Glomerular endothelial cell (primary cell): ENCODE data around the gene AHCYL2. TPM values are rescaled to one million over a fixed set of nuclear protein-coding genes. Genes with fewer than 3 reads are reported as not detected.
"Not testable (repeated sequence)": the region's sequence is repeated elsewhere in the genome, so short reads cannot be mapped to it uniquely, and the experiment has no call there.

Source experiments
- DNase-seq: peaks from one replicate; pipeline ENCODE4 v3.0.0-alpha.2; 2011; ENCODE audit warnings: low read depth, low spot score; ENCODE audit errors: extremely low read depth
- total RNA-seq: library from RNA; depleted of rRNA; stranded (reverse); fragments of >200 nt; gene quantifications from 2 replicates; pipeline ENCODE4 v1.2.3, GENCODE V29; 2015

AHCYL2 gene
- total RNA-seq, 1 donor from 2014 or later, result 12.1 TPM

DNA sequence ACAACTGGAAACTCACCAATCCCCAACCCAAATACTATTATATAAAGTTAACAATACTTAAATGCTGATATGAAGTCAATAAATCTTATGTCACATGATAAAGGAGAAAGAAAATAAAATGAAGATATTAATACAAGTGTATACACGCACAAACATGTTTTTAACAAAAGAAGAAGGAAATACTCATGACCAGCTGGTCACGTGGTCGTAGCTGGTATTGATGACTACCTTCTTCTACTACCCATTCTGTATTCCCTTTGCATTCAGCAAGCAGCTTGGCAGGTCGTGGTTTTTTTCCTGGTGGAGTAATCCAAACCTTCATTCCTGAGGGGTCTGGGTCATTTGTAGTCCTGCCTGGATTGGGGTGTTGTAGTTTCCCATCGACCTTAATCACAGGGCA is 219.9 kb downstream of the AHCYL2 start:
- DNase-seq, result not testable (repeated sequence)

DNA sequence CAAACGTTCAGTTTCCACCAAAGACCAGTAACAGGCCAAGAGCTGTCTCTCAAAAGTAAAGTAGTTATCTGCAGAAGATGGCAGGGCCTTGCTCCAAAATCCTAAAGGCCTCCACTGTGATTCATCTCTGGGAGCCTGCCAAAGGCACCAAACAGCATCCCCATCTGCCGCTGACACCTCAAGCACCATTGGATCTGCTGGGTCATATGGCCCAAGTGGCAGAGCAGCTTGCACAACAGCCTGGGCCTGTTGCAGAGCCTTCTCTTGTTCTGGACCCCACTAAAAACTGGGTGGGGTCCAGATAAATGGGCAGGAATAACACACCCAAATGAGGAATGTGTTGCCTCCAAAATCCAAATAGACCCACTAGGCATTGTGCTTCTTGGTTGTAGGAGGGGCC is 222.1 kb downstream of the AHCYL2 start:
- DNase-seq, result not testable (repeated sequence)

- DNase-seq, result not testable (repeated sequence)
Measured at GRCh38 chr7:129447445-129447844, 222.6 kb downstream of the AHCYL2 start.

DNA sequence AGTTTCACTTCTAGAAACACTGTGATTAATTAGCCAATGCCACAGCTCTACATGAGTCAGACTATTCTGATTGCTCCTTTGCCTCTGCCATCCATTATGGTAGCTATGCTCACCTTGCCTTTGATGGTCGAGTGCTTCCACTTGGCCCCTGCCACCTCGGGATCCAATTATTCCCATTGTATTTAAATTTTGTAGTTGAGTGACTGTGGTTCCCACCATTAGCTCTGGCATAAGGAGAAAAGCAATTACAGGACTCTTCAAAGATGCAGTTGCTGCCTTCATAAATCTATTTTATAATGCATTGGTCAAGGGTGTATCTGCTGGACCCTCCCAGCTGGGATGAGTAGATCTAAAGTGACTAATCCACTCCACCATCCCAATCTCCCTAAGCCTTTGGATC is 223.8 kb downstream of the AHCYL2 start:
- not testable (repeated sequence) for DNase-seq

DNA sequence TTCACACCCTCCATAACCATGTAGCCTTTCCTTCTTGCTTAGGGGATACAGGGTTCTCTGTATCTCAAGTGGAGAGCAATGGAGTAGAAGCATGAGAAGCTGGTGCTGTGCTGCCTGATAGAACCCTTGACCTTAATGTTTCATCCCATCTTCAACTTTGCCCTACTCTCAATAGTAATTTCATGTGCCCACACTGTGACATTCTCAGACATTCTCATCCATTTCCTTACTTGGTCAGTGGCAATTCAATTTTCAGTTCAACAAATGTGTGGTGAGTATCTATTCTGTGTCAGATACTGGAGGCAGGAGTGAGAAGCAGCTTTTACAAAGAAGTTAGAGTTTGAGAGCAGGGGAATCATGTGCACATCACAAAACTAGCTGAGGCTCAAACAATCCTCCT is 225.5 kb downstream of the AHCYL2 start:
- no peak for DNase-seq

GRCh38 chr7:129452589-129453231 is 227.9 kb downstream of the AHCYL2 start:
- DNase-seq, result no peak

DNA sequence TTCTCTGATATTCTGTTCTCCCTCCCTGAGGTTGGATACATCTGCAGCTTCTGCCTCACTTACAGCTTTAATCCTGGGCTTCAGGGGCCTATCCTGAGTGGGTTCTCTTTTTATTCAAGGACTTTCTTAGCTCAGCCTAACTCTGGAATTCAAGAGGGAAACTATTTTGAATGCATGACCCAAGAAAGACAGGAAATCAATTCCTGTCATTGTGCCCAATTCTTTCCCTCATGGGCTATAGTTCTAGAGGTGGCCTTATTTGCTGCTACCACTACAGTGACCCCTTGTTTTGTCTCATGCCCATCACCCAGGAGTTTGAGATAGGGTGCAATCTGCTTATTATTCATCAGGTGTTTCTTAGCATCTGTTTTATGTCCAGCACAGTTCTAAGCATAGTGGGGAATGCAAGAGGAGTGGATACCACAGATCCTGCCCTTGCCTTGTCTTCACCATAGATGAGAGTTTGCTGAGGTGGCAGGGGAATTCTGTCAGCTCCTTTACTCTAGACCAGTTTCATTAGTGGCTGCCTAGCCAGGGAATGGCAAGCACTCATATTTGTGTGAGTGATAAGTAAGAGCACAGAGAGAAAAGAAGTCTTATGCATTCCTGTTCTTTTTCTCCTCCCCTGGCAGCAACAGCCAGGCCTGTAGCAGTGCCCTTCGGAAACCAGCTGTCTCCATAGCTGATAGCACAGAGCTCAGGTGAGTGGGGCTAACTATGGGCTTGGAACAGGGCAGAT is 228.8 kb downstream of the AHCYL2 start:
- DNase-seq, result no peak

GRCh38 chr7:129454249-129454551 is 229.4 kb downstream of the AHCYL2 start:
- DNase-seq, result no peak

- no peak for DNase-seq
Measured at GRCh38 chr7:129456421-129456820, 231.6 kb downstream of the AHCYL2 start.

DNA sequence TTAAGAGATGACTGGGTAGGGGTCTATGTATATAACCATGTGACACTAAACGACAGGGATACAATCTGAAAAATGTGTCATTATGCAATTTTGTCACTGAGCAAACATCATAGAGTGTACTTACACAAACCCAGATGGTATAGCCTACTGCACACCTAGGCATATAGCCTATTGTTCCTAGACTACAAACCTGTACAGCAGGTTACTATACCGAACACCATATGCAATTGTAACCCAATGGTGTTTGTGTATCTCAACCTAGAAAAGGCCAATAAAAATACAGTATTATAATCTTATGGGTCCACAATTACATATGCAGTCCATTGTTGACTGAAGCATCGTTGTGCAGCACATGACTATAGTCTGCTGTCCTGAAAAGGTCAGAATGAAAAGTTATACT is 232.3 kb downstream of the AHCYL2 start:
- DNase-seq, result no peak

DNA sequence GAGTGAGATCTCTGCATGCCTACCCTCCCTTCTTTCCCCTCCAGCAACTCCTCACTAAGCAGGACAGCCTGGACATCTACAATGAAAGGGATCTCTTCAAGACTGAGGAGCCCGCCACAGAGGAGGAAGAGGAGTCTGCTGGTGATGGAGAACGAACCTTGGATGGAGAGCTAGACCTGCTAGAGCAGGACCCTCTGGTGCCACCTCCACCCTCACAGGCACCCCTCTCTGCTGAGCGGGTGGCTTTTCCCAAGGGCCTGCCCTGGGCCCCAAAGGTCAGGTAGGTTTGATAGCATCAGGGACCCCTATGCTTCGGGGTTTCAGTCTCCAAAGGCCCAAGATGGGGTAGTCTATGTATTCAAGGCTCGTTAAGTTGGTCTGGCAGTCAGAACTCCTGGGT is 233.3 kb downstream of the AHCYL2 start:
- DNase-seq, result no peak

- no peak for DNase-seq
Measured at GRCh38 chr7:129461809-129462208, 237.0 kb downstream of the AHCYL2 start.

DNA sequence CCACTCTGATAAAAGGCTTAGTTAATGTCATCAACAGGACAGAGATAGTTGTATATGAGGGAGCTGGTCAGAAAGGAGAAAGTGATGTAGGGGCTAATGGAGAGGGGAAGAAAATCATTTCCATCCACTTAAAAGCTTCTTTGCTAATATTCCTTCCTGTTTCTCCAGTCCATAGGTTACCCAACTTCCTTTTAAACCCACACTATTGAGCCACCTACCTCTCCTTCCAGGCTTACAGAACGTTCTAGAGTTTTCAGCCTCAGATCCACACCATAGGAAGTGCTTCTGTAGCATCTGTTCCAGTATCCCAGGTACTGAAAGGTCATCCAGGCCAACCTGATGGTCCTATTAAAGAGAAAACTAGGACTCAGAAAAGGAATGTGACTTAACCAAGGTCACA is 237.6 kb downstream of the AHCYL2 start:
- no peak for DNase-seq

DNA sequence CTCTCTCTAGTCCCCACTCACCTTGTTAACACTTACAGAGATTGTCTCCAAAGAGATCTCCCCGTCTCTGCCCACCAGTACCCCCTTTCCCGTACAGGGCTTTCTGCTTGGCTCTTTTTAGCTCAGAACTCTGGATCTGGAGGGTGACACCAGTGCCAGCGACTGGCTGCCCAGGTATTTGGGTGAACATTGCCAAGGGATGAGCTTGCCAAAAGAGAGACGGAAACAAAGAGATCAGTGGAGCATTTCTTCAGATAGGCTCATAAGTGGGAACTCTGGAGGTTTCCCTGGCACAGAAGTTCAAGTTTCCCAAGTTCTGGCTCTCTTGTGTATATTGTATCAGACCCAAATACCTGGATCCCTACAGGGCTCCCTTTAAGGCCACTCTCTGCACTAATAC is 239.4 kb downstream of the AHCYL2 start:
- no peak for DNase-seq

DNA sequence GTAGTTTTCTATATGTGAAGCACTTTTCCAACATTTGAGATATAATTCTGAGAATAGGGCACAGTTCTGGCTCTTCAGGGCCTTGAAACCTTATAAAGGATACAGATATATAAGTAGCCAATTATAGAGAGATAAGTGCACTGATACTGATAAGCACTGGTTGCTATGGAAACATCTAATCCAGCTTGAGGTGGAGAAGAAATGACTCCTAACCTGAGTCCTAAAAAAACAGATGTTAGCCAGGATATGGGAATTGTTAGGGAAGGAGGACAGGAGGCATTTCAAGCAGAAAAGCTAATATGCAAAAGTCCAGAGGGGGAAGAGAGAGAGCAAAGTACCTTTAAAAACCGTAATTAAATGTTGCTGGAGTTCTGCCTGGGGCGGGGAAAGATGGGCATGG is 240.2 kb downstream of the AHCYL2 start:
- no peak for DNase-seq

DNA sequence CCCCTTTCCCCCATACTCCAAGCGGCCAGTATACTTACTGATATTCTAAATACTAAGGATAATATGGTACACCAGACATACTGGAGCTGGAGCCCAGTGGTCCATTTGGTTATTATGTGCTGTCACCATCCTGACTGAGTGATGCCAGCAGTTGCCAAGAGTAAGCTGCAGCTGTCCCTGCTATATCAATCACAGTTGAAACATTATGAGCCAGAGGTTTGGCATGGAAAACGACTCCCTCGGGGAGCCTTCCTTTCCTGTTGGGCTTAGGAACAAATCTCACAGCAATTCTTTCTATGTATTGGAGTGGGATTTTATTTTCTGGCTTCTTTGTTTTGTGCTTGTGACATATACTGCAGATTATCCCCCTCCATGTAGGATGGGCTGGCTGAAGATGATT is 242.0 kb downstream of the AHCYL2 start:
- DNase-seq, result no peak

DNA sequence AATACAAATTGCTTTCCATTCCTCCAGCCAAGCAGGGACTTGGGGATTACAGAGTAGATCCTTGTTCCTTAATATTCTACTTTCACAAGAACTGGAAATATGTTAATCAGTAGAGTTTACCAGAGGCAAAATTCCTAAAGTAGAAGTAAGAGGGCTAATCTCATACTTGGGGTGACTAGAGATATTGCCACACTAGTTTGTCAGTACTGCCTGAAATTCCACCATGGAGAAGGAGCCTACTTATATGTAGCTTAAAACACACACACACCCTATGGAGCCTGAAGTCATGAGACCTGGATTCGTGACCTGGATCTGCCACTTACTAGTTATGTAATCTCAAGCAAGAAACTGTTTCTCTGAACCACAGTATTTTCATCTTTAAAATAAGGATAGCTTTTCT is 243.3 kb downstream of the AHCYL2 start:
- DNase-seq, result no peak

DNA sequence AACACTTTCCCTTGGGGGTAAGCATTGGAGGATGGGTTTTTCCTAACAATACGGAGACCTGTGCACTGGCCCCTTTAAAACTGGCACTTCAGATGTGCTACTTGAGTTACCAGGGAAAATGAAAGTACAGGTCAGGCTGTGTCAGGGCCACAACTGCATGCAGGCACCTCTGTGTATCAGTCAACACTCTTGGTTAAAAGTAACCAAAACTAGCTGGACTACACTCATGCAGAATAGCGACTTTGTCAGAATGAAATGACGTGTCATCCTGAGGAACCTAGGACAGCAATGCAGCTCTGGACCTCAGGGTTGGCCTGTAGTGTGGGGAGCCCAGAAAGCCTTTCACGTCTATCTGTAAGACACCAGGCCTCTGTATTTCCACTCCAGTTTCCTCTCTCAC is 243.7 kb downstream of the AHCYL2 start:
- DNase-seq, result no peak

GRCh38 chr7:129469930-129470329 is 245.1 kb downstream of the AHCYL2 start:
- no peak for DNase-seq

DNA sequence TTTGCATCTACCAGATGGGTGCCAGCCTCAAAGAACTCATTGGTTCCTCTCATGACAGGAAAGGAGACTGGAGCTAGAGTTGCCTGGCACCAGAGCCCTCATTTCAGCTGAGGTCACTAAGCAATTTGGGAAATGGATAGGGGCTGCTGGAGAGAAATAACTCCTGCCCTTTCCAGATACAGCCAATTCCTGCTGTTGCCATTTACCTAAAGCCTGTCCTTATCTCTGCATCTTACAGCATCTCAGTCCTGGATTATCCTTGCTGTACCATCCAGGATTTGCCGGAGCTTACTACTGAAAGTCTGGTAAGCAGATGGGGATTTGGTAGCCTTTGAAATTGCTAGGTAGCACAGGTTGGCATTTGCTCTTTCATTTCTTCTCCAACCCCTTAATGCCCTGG is 245.6 kb downstream of the AHCYL2 start:
- DNase-seq, result no peak

DNA sequence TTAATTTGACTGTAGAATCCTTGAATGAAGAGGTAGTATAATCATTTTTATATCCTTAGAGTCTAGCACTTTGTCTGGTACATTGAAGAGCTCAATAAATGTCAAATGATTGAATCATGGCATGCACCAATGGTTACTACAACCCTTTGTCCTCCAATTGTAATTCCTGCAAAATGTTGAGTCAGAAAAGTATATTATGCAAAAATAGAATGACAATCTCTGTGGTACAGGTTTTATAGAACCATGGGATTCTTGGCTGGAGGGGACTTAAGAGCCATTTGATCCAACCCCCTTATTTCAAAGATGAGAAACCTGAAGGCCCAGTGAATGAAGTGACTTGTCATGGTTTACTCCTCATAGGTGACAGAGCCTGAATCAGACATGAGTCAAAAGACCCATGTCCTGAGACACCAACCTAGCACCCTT is 246.6 kb downstream of the AHCYL2 start:
- DNase-seq, result no peak

GRCh38 chr7:129475931-129476330 is 251.1 kb downstream of the AHCYL2 start:
- DNase-seq, result not testable (repeated sequence)

GRCh38 chr7:129476398-129476797 is 251.6 kb downstream of the AHCYL2 start:
- not testable (repeated sequence) for DNase-seq
